Stimulated activated naive CD4-positive, alpha-beta T cell treated with Interleukin-2 at 50 U/mL for 16 hours (primary cell): ENCODE data around the gene PHPT1.
"Not testable (repeated sequence)": the region's sequence is repeated elsewhere in the genome, so short reads cannot be mapped to it uniquely, and the experiment has no call there.

Source experiments
- DNase-seq: peaks from one replicate; lab custom pipeline; 2025; lab: John Stamatoyannopoulos, UW

Gene PHPT1

GRCh38 chr9:136837146-136837855 is 11.9 kb upstream of the PHPT1 start:
- DNase-seq: no peak

- DNase-seq: not testable (repeated sequence)
These were observed 11.3 kb upstream of the PHPT1 start for GRCh38 chr9:136837856-136838277.

GRCh38 chr9:136838314-136839228 is 10.6 kb upstream of the PHPT1 start:
- no peak for DNase-seq

GRCh38 chr9:136839229-136840139 is 9.7 kb upstream of the PHPT1 start:
- no peak for DNase-seq

- no peak for DNase-seq
These were observed 8.9 kb upstream of the PHPT1 start for GRCh38 chr9:136840140-136840876.

GRCh38 chr9:136840877-136841645 is 8.1 kb upstream of the PHPT1 start:
- DNase-seq: no peak

GRCh38 chr9:136841646-136842379 is 7.4 kb upstream of the PHPT1 start:
- not testable (repeated sequence) for DNase-seq

GRCh38 chr9:136842380-136842948 is 6.7 kb upstream of the PHPT1 start, which contains the start of gene AJM1:
AJM1 (plus strand) TSS chr9:136842478; CDS start chr9:136844415, 1,937 bp downstream.
- peak; percentile 76 for DNase-seq

- not testable (repeated sequence) for DNase-seq
These were observed 5.9 kb upstream of the PHPT1 start for GRCh38 chr9:136843159-136843800.

GRCh38 chr9:136843801-136844740 is 5.1 kb upstream of the PHPT1 start:
- peak; percentile 34 for DNase-seq

- DNase-seq: no peak
These were observed 4.3 kb upstream of the PHPT1 start for GRCh38 chr9:136844761-136845464.

GRCh38 chr9:136845465-136846260 is 3.5 kb upstream of the PHPT1 start:
- DNase-seq: no peak

- no peak for DNase-seq
These were observed 2.7 kb upstream of the PHPT1 start for GRCh38 chr9:136846376-136847087.

GRCh38 chr9:136847088-136847825 is 2.0 kb upstream of the PHPT1 start:
- no peak for DNase-seq
